Upper lobe of left lung (tissue), 4 donors: ENCODE measurements around the gene PTPRN2.

ENCODE experiments used
- CTCF ChIP-seq, 6 experiments: fragments of 450-650 bp in 4 of 6; fragments of 200-600 bp in 2 of 6; sonication (generic) in 2 of 6; IDR thresholded peaks; one replicate each; pipeline ENCODE4 v1.5.1; 2016 to 2019; ENCODE audit warnings: antibody characterized with exemption in 6 of 6
- POLR2AphosphoS5 ChIP-seq, 2 donors: sonication (generic); formaldehyde crosslinking; IDR thresholded peaks; one replicate each; pipeline ENCODE4 v1.5.1; 2017; ENCODE audit warnings: antibody characterized with exemption in 2 of 2

DNA sequence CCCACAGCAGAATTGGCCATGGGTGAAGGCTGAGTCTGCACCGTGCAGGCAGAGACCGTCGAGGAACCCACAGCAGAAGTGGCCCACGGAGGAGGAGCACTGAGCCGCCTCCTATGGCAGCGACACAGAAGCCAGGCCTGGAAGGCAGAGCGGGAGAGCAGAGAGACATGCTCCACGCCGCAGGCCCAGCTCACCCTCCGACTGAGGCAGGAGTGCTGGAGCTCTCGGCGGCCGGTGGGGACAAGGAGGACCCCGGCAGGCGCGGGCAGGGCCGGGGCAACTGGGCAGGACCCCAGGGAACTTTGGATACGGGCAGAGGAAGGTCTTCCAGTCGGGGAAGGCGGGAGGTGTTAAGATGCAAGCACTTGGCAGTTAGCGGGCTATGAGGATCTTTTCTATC is 830.4 kb downstream of the PTPRN2 start:
- TF ChIP-seq CTCF (IDR thresholded peaks at IDR 0.05) = no peak
- TF ChIP-seq POLR2AphosphoS5 (IDR thresholded peaks at IDR 0.05) = no peak
